ENCODE measurements around the gene CLSTN2. TPM values are rescaled to one million over a fixed set of nuclear protein-coding genes. Genes with fewer than 3 reads are reported as not detected.
"Not testable (repeated sequence)": the region's sequence is repeated elsewhere in the genome, so short reads cannot be mapped to it uniquely, and the experiment has no call there.

The CLSTN2 gene
- total and polyA plus RNA-seq, 2 experiments from 2014 or later, result 3.5 to 7.0 TPM

GRCh38 chr3:140416666-140417065 lies 481.7 kb downstream of the CLSTN2 start:
- no peak for DNase-seq (ENCODE audit: low read depth in 1 of 2, low spot score in 1 of 2)
- Histone ChIP-seq H3K9me3 (ENCODE audit: low read depth) (no peaks in the 10 kb centered on the region), H3K4me1 (ENCODE audit: low read depth) (peaks cover 6% of the 10 kb centered on the region), H3K36me3 (no peaks in the 10 kb centered on the region), H3K27me3 (no peaks in the 10 kb centered on the region), H3K4me3 (no peak overlapping the region), H3K27ac (no peak overlapping the region)
- TF ChIP-seq CTCF (IDR thresholded peaks at IDR 0.05; ENCODE audit: low read depth, low read length), result no peak

- DNase-seq (ENCODE audit: low read depth in 1 of 2, low spot score in 1 of 2), result peak in 1 of 2 donors; percentile 75
- no peak overlapping the region for H3K4me3 ChIP-seq
- H3K9me3 ChIP-seq (ENCODE audit: low read depth), result no peaks in the 10 kb centered on the region
- H3K36me3 ChIP-seq, result no peaks in the 10 kb centered on the region
- H3K27ac ChIP-seq, result peak overlapping the region; percentile 31
- no peak for TF ChIP-seq CTCF (IDR thresholded peaks at IDR 0.05; ENCODE audit: low read depth, low read length)
- peaks cover 39% of the 10 kb centered on the region for H3K4me1 ChIP-seq (ENCODE audit: low read depth)
- no peaks in the 10 kb centered on the region for H3K27me3 ChIP-seq
Measured at GRCh38 chr3:140420621-140421357, 485.8 kb downstream of the CLSTN2 start.

- TF ChIP-seq CTCF (IDR thresholded peaks at IDR 0.05; ENCODE audit: low read depth, low read length), result no peak
- Histone ChIP-seq H3K9me3 (ENCODE audit: low read depth) (no peaks in the 10 kb centered on the region), H3K27ac (peak overlapping the region; percentile 95), H3K36me3 (no peaks in the 10 kb centered on the region), H3K4me3 (no peak overlapping the region), H3K27me3 (no peaks in the 10 kb centered on the region), H3K4me1 (ENCODE audit: low read depth) (peaks cover 39% of the 10 kb centered on the region)
- DNase-seq (ENCODE audit: low read depth in 1 of 2, low spot score in 1 of 2), result no peak
Measured at GRCh38 chr3:140421884-140422283, 486.9 kb downstream of the CLSTN2 start.

- Histone ChIP-seq H3K36me3 (no peaks in the 10 kb centered on the region), H3K27me3 (no peaks in the 10 kb centered on the region), H3K4me1 (ENCODE audit: low read depth) (peaks cover 39% of the 10 kb centered on the region), H3K4me3 (no peak overlapping the region), H3K27ac (peak overlapping the region; percentile 95), H3K9me3 (ENCODE audit: low read depth) (no peaks in the 10 kb centered on the region)
- no peak for DNase-seq (ENCODE audit: low read depth in 1 of 2, low spot score in 1 of 2)
- no peak for TF ChIP-seq CTCF (IDR thresholded peaks at IDR 0.05; ENCODE audit: low read depth, low read length)
Measured at GRCh38 chr3:140423146-140423545, 488.2 kb downstream of the CLSTN2 start.

- H3K9me3 ChIP-seq (ENCODE audit: low read depth); H3K4me3 ChIP-seq; H3K36me3 ChIP-seq; H3K27me3 ChIP-seq: not testable (repeated sequence)
- Histone ChIP-seq H3K27ac (peak overlapping the region; percentile 95), H3K4me1 (ENCODE audit: low read depth) (peaks cover 39% of the 10 kb centered on the region)
- DNase-seq (ENCODE audit: low read depth in 1 of 2, low spot score in 1 of 2), result peak in 1 of 2 donors; percentile 55
Measured at GRCh38 chr3:140423574-140423973, 488.6 kb downstream of the CLSTN2 start.

GRCh38 chr3:140424211-140424610 lies 489.2 kb downstream of the CLSTN2 start:
- no peaks in the 10 kb centered on the region for H3K36me3 ChIP-seq
- H3K27me3 ChIP-seq, result no peaks in the 10 kb centered on the region
- H3K9me3 ChIP-seq (ENCODE audit: low read depth), result no peaks in the 10 kb centered on the region
- H3K4me1 ChIP-seq (ENCODE audit: low read depth), result peaks cover 42% of the 10 kb centered on the region
- no peak for DNase-seq (ENCODE audit: low read depth in 1 of 2, low spot score in 1 of 2)
- H3K4me3 ChIP-seq, result no peak overlapping the region
- peak overlapping the region; percentile 95 for H3K27ac ChIP-seq
- no peak for TF ChIP-seq CTCF (IDR thresholded peaks at IDR 0.05; ENCODE audit: low read depth, low read length)

Measured in cardiac muscle cell (in vitro differentiated cells and primary cell).